HL-60 (cell line): ENCODE data around the gene EGFL7.
A peak's percentile ranks its signal among the peaks of the same experiment; 100 is the strongest.

Experiments used
- CTCF ChIP-seq: IDR thresholded peaks from one replicate; pipeline ENCODE4 v1.5.1; 2011; ENCODE audit warnings: low read length, control low read depth, inconsistent platforms; ENCODE audit not compliant: insufficient read depth
- GABPA ChIP-seq: IDR thresholded peaks from 2 replicates; pipeline ENCODE4 v1.6.1; 2012; ENCODE audit warnings: low read depth
- POLR2AphosphoS5 ChIP-seq: IDR thresholded peaks from 2 replicates; pipeline ENCODE4 v1.6.1; 2012; ENCODE audit warnings: low read depth
- REST ChIP-seq: IDR thresholded peaks from 2 replicates; pipeline ENCODE4 v1.6.1; 2012; ENCODE audit warnings: low read depth; ENCODE audit not compliant: insufficient replicate concordance
- SPI1 ChIP-seq: IDR thresholded peaks from 2 replicates; pipeline ENCODE4 v1.6.1; 2012; ENCODE audit warnings: low read depth, mild to moderate bottlenecking, borderline replicate concordance

GRCh38 chr9:136686534-136686793 is 23.7 kb downstream of the EGFL7 start:
- TF ChIP-seq CTCF: no peak
- no peak for TF ChIP-seq REST
- no peak for TF ChIP-seq POLR2AphosphoS5
- TF ChIP-seq SPI1: peak; percentile 56; the same call in 1 of the 2 replicates
- no peak for TF ChIP-seq GABPA
